H1 (cell line): ENCODE data around the gene MARCHF10. TPM values are rescaled to one million over a fixed set of nuclear protein-coding genes. Genes with fewer than 3 reads are reported as not detected.

ENCODE experiments used
- CTCF ChIA-PET: fragments of 300-600 bp; sonication (Branson Sonifier 250); formaldehyde crosslinking; loops from one replicate; lab custom pipeline; 2021; ENCODE audit not compliant: partially characterized antibody; lab: Charles Lee
- POLR2A ChIA-PET: fragments of 300-600 bp; sonication (Branson Sonifier 250); formaldehyde crosslinking; loops from one replicate; lab custom pipeline; 2021; ENCODE audit warnings: inconsistent platforms; ENCODE audit not compliant: partially characterized antibody; lab: Charles Lee
- DNase-seq, 2 experiments: peaks; one replicate each; pipeline versions ENCODE4 v3.0.0 to v3.0.0-alpha.2; 2010 to 2022; ENCODE audit warnings: low spot score in 2 of 2, low read depth in 1 of 2, mixed read lengths in 1 of 2
- FAIRE-seq: peaks from 2 replicates; lab custom pipeline; 2011; peaks lifted over from hg19 to GRCh38; lab: Jason Lieb, UNC
- H2AFZ ChIP-seq: 2 replicates; pipeline ENCODE4 v1.8.1; 2012; ENCODE audit warnings: low read length, inconsistent platforms
- H2AK5ac ChIP-seq: 2 replicates; pipeline ENCODE4 v1.6.1; 2013; ENCODE audit warnings: low read depth, low read length
- H2BK120ac ChIP-seq: replicated peaks from 2 replicates; pipeline ENCODE3; 2013; ENCODE audit warnings: low read depth, low read length, inconsistent platforms
- H2BK12ac ChIP-seq: 2 replicates; pipeline ENCODE4 v1.6.1; 2013; ENCODE audit warnings: low read depth, low read length
- H2BK15ac ChIP-seq: 2 replicates; pipeline ENCODE4 v1.6.1; 2013; ENCODE audit warnings: low read length
- H2BK20ac ChIP-seq: 2 replicates; pipeline ENCODE4 v1.6.1; 2013; ENCODE audit warnings: low read length
- H2BK5ac ChIP-seq: 2 replicates; pipeline ENCODE4 v1.6.1; 2013; ENCODE audit warnings: low read depth, low read length
- H3K14ac ChIP-seq: 2 replicates; pipeline ENCODE4 v1.6.1; 2013; ENCODE audit warnings: inconsistent platforms; ENCODE audit not compliant: insufficient read length
- H3K18ac ChIP-seq: 2 replicates; pipeline ENCODE4 v1.6.1; 2013; ENCODE audit warnings: low read length; ENCODE audit errors: extremely low read depth
- H3K23ac ChIP-seq: 2 replicates; pipeline ENCODE4 v1.6.1; 2013; ENCODE audit warnings: inconsistent platforms; ENCODE audit not compliant: insufficient read length
- H3K23me2 ChIP-seq: 2 replicates; pipeline ENCODE4 v1.6.1; 2013; ENCODE audit warnings: low read depth, low read length
- H3K27ac ChIP-seq: 2 replicates; pipeline ENCODE4 v1.6.1; 2011; ENCODE audit warnings: low read depth, low read length, inconsistent platforms
- H3K27me3 ChIP-seq, 4 experiments: replicated peaks in 1 of 4; 1 replicate in 1 of 4; 2 replicates in 3 of 4; pipeline versions ENCODE4 v1.6.1 to v1.8.1; 2011 to 2013; ENCODE audit warnings: low read length in 3 of 4, mild to moderate bottlenecking in 3 of 4, inconsistent platforms in 2 of 4, mixed read lengths in 2 of 4, moderate library complexity in 1 of 4; ENCODE audit not compliant: control insufficient read depth in 3 of 4, insufficient read depth in 3 of 4; ENCODE audit errors: extremely low read depth in 1 of 4
- H3K36me3 ChIP-seq, 4 experiments: 2 replicates each; pipeline versions ENCODE4 v1.6.1 to v1.8.1; 2011 to 2013; ENCODE audit warnings: mild to moderate bottlenecking in 4 of 4, low read length in 3 of 4, moderate library complexity in 2 of 4, control low read depth in 1 of 4, inconsistent platforms in 1 of 4; ENCODE audit not compliant: insufficient read depth in 4 of 4, control insufficient read depth in 2 of 4
- H3K4ac ChIP-seq: replicated peaks from 2 replicates; pipeline ENCODE3; 2013; ENCODE audit warnings: low read length, low read depth, mixed read lengths, inconsistent platforms; ENCODE audit not compliant: insufficient read length
- H3K4me1 ChIP-seq, 4 experiments: replicated peaks in 1 of 4; 1 replicate in 1 of 4; 2 replicates in 3 of 4; pipeline versions ENCODE4 v1.6.1 to v1.8.1; 2011 to 2013; ENCODE audit warnings: low read length in 3 of 4, inconsistent platforms in 2 of 4, mixed read lengths in 1 of 4; ENCODE audit not compliant: insufficient read depth in 4 of 4, control insufficient read depth in 3 of 4
- H3K4me2 ChIP-seq, 2 experiments: 2 replicates each; pipeline versions ENCODE4 v1.6.1 to v1.8.1; 2011 to 2013; ENCODE audit warnings: low read depth in 2 of 2, low read length in 2 of 2, control low read depth in 1 of 2, inconsistent platforms in 1 of 2, mild to moderate bottlenecking in 1 of 2; ENCODE audit not compliant: insufficient read depth in 1 of 2
- H3K4me3 ChIP-seq, 4 experiments: fragments of 200-600, 300-600 bp in 1 of 4; sonication (generic), shearing (Covaris generic), sonication (Bioruptor Twin) in 1 of 4; 2 replicates each; pipeline versions ENCODE4 v1.5.1 to v1.8.1; 2011 to 2016; ENCODE audit warnings: low read length in 4 of 4, low read depth in 3 of 4, control low read depth in 2 of 4, inconsistent platforms in 2 of 4, mild to moderate bottlenecking in 2 of 4, mixed read lengths in 1 of 4, moderate library complexity in 1 of 4; ENCODE audit not compliant: insufficient read depth in 2 of 4; ENCODE audit errors: extremely low read depth in 1 of 4
- H3K56ac ChIP-seq: replicated peaks from 2 replicates; pipeline ENCODE3; 2013; ENCODE audit warnings: low read depth, mild to moderate bottlenecking, mixed read lengths, low read length, inconsistent platforms; ENCODE audit not compliant: insufficient read length
- H3K79me1 ChIP-seq: 2 replicates; pipeline ENCODE4 v1.6.1; 2013; ENCODE audit warnings: low read depth, low read length, control low read depth
- H3K79me2 ChIP-seq, 2 experiments: 2 replicates each; pipeline versions ENCODE4 v1.6.1 to v1.8.1; 2012 to 2013; ENCODE audit warnings: low read length in 2 of 2, mild to moderate bottlenecking in 2 of 2, inconsistent platforms in 1 of 2; ENCODE audit not compliant: insufficient read depth in 2 of 2, control insufficient read depth in 1 of 2
- H3K9ac ChIP-seq, 4 experiments: replicated peaks in 1 of 4; 1 replicate in 1 of 4; 2 replicates in 3 of 4; pipeline versions ENCODE4 v1.6.1 to v1.8.1; 2011 to 2013; ENCODE audit warnings: low read depth in 3 of 4, low read length in 3 of 4, control low read depth in 2 of 4, mild to moderate bottlenecking in 2 of 4, moderate library complexity in 2 of 4, inconsistent platforms in 1 of 4; ENCODE audit errors: extremely low read depth in 1 of 4
- H3K9me3 ChIP-seq, 2 experiments: 2 replicates each; pipeline versions ENCODE4 v1.6.1 to v1.8.1; 2012 to 2013; ENCODE audit warnings: mild to moderate bottlenecking in 2 of 2, moderate library complexity in 2 of 2, control low read depth in 1 of 2, inconsistent platforms in 1 of 2, low read depth in 1 of 2, low read length in 1 of 2, mixed read lengths in 1 of 2; ENCODE audit not compliant: insufficient read depth in 2 of 2
- H4K20me1 ChIP-seq, 2 experiments: replicated peaks in 1 of 2; 2 replicates each; pipeline versions ENCODE3 to v1.8.1; 2011 to 2013; ENCODE audit warnings: inconsistent platforms in 2 of 2, low read length in 2 of 2, mild to moderate bottlenecking in 1 of 2; ENCODE audit not compliant: insufficient read depth in 2 of 2, control insufficient read depth in 1 of 2
- H4K5ac ChIP-seq: 2 replicates; pipeline ENCODE4 v1.6.1; 2013; ENCODE audit warnings: low read length, low read depth, mixed read lengths, inconsistent platforms; ENCODE audit not compliant: insufficient read length
- H4K8ac ChIP-seq: 2 replicates; pipeline ENCODE4 v1.8.0; 2013; ENCODE audit warnings: mild to moderate bottlenecking, moderate library complexity, low read length, inconsistent platforms; ENCODE audit not compliant: insufficient read depth; ENCODE audit errors: extremely low read depth
- H4K91ac ChIP-seq: replicated peaks from 2 replicates; pipeline ENCODE3; 2013; ENCODE audit warnings: low read length, mixed read lengths, inconsistent platforms; ENCODE audit not compliant: insufficient read length
- CTCF ChIP-seq, 3 experiments: IDR thresholded peaks; 1 replicate in 2 of 3; 2 replicates in 1 of 3; pipeline versions ENCODE4 v1.5.1 to v1.6.1; 2011; ENCODE audit warnings: low read length in 3 of 3, mild to moderate bottlenecking in 3 of 3, inconsistent platforms in 2 of 3, low read depth in 1 of 3, moderate library complexity in 1 of 3; ENCODE audit not compliant: insufficient read depth in 1 of 3; ENCODE audit errors: control extremely low read depth in 1 of 3
- GABPA ChIP-seq: IDR thresholded peaks from 2 replicates; pipeline ENCODE4 v1.6.1; 2011; ENCODE audit warnings: mild to moderate bottlenecking, low read length, moderate library complexity, borderline replicate concordance; ENCODE audit not compliant: insufficient read depth
- RAD21 ChIP-seq, 2 experiments: IDR thresholded peaks in 1 of 2; conservative IDR thresholded peaks in 1 of 2; 2 replicates each; pipeline ENCODE4 v1.6.1; 2011; ENCODE audit warnings: low read depth in 2 of 2, low read length in 2 of 2, improper control_type of control experiment in 1 of 2, inconsistent platforms in 1 of 2, mild to moderate bottlenecking in 1 of 2, moderate library complexity in 1 of 2
- SRF ChIP-seq: IDR thresholded peaks from 2 replicates; pipeline ENCODE4 v1.6.1; 2011; ENCODE audit warnings: mild to moderate bottlenecking, low read depth, low read length, moderate library complexity
- WGBS, 2 experiments: shearing (Covaris generic) in 1 of 2; methylation state at CpG; one replicate each; pipeline versions ENCODE4 v1.1.6 to v1.1.7; 2013 to 2015; ENCODE audit warnings: low lambda C conversion rate in 2 of 2, mixed read lengths in 2 of 2, inconsistent platforms in 1 of 2, low coverage in 1 of 2, missing lambda C conversion rate in 1 of 2; ENCODE audit not compliant: insufficient replicate concordance in 2 of 2, insufficient coverage in 1 of 2, insufficient read length in 1 of 2; ENCODE audit errors: extremely low coverage in 1 of 2, missing lambda C conversion rate in 1 of 2; 5-methylcytosine and 5-hydroxymethylcytosine counted together
- polyA plus RNA-seq, 7 experiments: library from polyadenylated mRNA; depleted of rRNA in 3 of 7; stranded (reverse) in 5 of 7; unstranded in 2 of 7; fragments of >200 nt in 5 of 7; fragments of 200-250 nt in 2 of 7; gene quantifications; 1 replicate in 5 of 7; 2 replicates in 1 of 7; 4 replicates in 1 of 7; pipeline versions ENCODE4 v1.2.1 to v1.2.3, GENCODE V29; 2011 to 2013; ENCODE audit warnings: missing spikeins in 2 of 7, mixed read lengths in 2 of 7
- total RNA-seq: library from RNA; stranded (reverse); fragmentation: NEBNext Ultra II Directional; extraction: Animal tissue kit (Norgen Biotek cat#: 25700); gene quantifications from 2 replicates; pipeline ENCODE4 v1.2.1, GENCODE V29; 2021

Gene MARCHF10
- total and polyA plus RNA-seq, 2 of the 8 experiments (the other 6 are each of a cell fraction or from before 2014, with no cell fraction given): 0.48 to 0.73 TPM

- Histone ChIP-seq H3K27ac (no peak overlapping the region), H3K4me3 (no peak overlapping the region), H2AK5ac (no peak overlapping the region), H4K8ac (peak overlapping the region; percentile 71), H3K9ac (no peak overlapping the region), H4K20me1 (peaks cover 0 to 1% of the 10 kb centered on the region in 2 experiments), H3K9me3 (no peaks in the 10 kb centered on the region), H3K4ac (no peak overlapping the region), H2AFZ (no peak overlapping the region), H2BK12ac (no peak overlapping the region), H3K23ac (no peak overlapping the region), H3K56ac (no peak overlapping the region), H2BK5ac (no peak overlapping the region), H2BK120ac (no peak overlapping the region), H2BK15ac (no peak overlapping the region), H3K36me3 (no peaks in the 10 kb centered on the region), H3K18ac (no peak overlapping the region), H3K14ac (no peak overlapping the region), H3K4me2 (no peak overlapping the region), H2BK20ac (no peak overlapping the region), H3K27me3 (no peaks in the 10 kb centered on the region), H3K23me2 (no peaks in the 10 kb centered on the region; the same call in 1 of the 2 replicates), H4K91ac (no peak overlapping the region), H3K4me1 (peaks cover 0 to 5% (median 0%) of the 10 kb centered on the region in 4 experiments; a peak in 3 of 7 replicates), H4K5ac (no peak overlapping the region), H3K79me1 (no peaks in the 10 kb centered on the region), H3K79me2 (no peaks in the 10 kb centered on the region)
- FAIRE-seq (no peak), DNase-seq (peak in 1 of 2 experiments; percentile 77)
- ChIA-PET CTCF (interaction anchor here (0.5 to 7.0 kb wide), 35 partner anchors 8 to 740 kb away, joined by 3 to 68 read pairs (median 4); no protein-coding TSS in a partner anchor), POLR2A (interaction anchor here (1.1 to 1.4 kb wide), 2 partner anchors 9 to 13 kb away, joined by 3 to 4 read pairs; no protein-coding TSS in a partner anchor)
- TF ChIP-seq CTCF (IDR thresholded peaks at IDR 0.05; ENCODE audit: control extremely low read depth in 1 of 3, insufficient read depth in 1 of 3, low read depth in 1 of 3, low read length in 3 of 3) (peak; percentile 64 to 77 (median 77)), GABPA (peak; percentile 33; the same call in 1 of the 2 replicates), RAD21 (IDR thresholded peaks at IDR 0.05 in 1 of 2, conservative IDR thresholded peaks at IDR 0.05 in 1 of 2; ENCODE audit: low read depth in 2 of 2, low read length in 2 of 2) (peak; percentile 58 to 76), SRF (no peak)
- 82% methylated on average over 9 of the region's 14 CpGs; no CpG with 5 or more reads in 1 of the 2 experiments for WGBS, 2 experiments
Measured at GRCh38 chr17:62692721-62693431, 115.2 kb downstream of the MARCHF10 start.
